ENCODE results near the gene POLR3K. TPM values are rescaled to one million over a fixed set of nuclear protein-coding genes. Genes with fewer than 3 reads are reported as not detected.

Gene POLR3K
- total RNA-seq, 1 experiment from 2014 or later: 22.7 TPM

DNA sequence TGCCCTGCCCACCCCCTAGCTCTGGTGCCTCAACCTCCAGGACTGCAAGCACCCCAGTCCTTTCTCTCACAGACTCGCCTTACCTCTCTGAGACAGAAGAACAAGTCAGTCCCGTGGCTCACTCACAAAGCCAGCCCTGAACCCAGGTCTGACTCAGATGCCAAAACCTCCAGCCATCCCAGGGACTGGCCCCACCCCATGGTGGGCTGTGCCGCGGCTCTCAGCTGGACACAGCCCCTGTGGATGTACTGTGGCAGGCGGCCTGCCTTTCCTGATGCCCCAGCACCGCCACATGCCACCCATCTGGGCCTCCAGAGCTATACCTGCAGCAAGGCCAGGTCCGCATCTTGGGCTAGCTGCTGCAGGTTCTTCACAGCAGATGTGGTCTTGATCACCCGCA, 44.4 kb upstream of the POLR3K start:
- Histone ChIP-seq H4K20me1 (ENCODE audit: insufficient read depth) (no peaks in the 10 kb centered on the region), H3K36me3 (ENCODE audit: control insufficient read depth in 1 of 2, insufficient read depth in 2 of 2, low read length in 2 of 2) (no peaks in the 10 kb centered on the region; a peak in 1 of 4 replicates), H3K4me3 (replicated peaks in 1 of 2; ENCODE audit: low read depth in 1 of 2, low read length in 2 of 2) (no peak overlapping the region), H3K9me3 (ENCODE audit: control insufficient read depth in 1 of 2, insufficient read depth in 1 of 2, low read depth in 1 of 2, low read length in 2 of 2) (no peaks in the 10 kb centered on the region), H3K79me2 (ENCODE audit: insufficient read depth, low read length) (no peaks in the 10 kb centered on the region), H3K4me2 (ENCODE audit: low read length) (no peak overlapping the region), H3K27me3 (ENCODE audit: insufficient read depth, low read length) (no peaks in the 10 kb centered on the region), H3K27ac (ENCODE audit: low read depth, low read length) (no peak overlapping the region), H3K9ac (ENCODE audit: low read length) (no peak overlapping the region), H3K9me2 (ENCODE audit: insufficient read depth) (no peaks in the 10 kb centered on the region), H3K4me1 (ENCODE audit: control insufficient read depth in 1 of 2, insufficient read depth in 2 of 2, low read length in 2 of 2) (no peaks in the 10 kb centered on the region), H2AFZ (ENCODE audit: low read depth, low read length, poor library complexity, severe bottlenecking) (no peak overlapping the region)
- DNase-seq (ENCODE audit: low read depth, low spot score): no peak
- ChIA-PET CTCF (interaction anchor here (1.9 to 2.1 kb wide), 4 partner anchors 9 to 264 kb away, joined by 5 to 29 read pairs (median 12); no protein-coding TSS in a partner anchor), POLR2A (no interaction called here), RAD21 (ENCODE audit: low non-redundant PET in 1 of 2, low total read pairs in 2 of 2, uncharacterized antibody in 2 of 2, unreplicated experiment in 2 of 2) (no interaction called here)
- BruUV-seq (replicated peaks): no TSS peak
- TF ChIP-seq, protein P1, sequence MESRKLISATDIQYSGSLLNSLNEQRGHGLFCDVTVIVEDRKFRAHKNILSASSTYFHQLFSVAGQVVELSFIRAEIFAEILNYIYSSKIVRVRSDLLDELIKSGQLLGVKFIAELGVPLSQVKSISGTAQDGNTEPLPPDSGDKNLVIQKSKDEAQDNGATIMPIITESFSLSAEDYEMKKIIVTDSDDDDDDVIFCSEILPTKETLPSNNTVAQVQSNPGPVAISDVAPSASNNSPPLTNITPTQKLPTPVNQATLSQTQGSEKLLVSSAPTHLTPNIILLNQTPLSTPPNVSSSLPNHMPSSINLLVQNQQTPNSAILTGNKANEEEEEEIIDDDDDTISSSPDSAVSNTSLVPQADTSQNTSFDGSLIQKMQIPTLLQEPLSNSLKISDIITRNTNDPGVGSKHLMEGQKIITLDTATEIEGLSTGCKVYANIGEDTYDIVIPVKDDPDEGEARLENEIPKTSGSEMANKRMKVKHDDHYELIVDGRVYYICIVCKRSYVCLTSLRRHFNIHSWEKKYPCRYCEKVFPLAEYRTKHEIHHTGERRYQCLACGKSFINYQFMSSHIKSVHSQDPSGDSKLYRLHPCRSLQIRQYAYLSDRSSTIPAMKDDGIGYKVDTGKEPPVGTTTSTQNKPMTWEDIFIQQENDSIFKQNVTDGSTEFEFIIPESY (IDR thresholded peaks at IDR 0.05; ENCODE audit: extremely low read depth, insufficient replicate concordance, low read length): no peak
- TF ChIP-seq REST (IDR thresholded peaks at IDR 0.05; ENCODE audit: low read depth): no peak
- TF ChIP-seq YY1 (IDR thresholded peaks at IDR 0.05; ENCODE audit: extremely low read depth, insufficient replicate concordance, low read depth, low read length): no peak
- TF ChIP-seq ZNF274 (IDR thresholded peaks at IDR 0.05; ENCODE audit: low read depth, low read length): no peak
- no peak for TF ChIP-seq ELF1 (IDR thresholded peaks at IDR 0.05; ENCODE audit: borderline replicate concordance, low read depth)
- TF ChIP-seq EZH2phosphoT487 (IDR thresholded peaks at IDR 0.05; ENCODE audit: borderline replicate concordance): no peak
- no peak for TF ChIP-seq SRF (IDR thresholded peaks at IDR 0.05; ENCODE audit: low read depth)
- no peak for TF ChIP-seq CEBPB (IDR thresholded peaks at IDR 0.05; ENCODE audit: low read depth)
- TF ChIP-seq CBX3 (IDR thresholded peaks at IDR 0.05; ENCODE audit: low read depth): no peak
- TF ChIP-seq RAD21 (IDR thresholded peaks at IDR 0.05; ENCODE audit: low read depth): no peak
- TF ChIP-seq POLR2A (IDR thresholded peaks at IDR 0.05; ENCODE audit: borderline replicate concordance, extremely low read depth, insufficient read depth, insufficient read length): no peak
- no peak for TF ChIP-seq POLR2AphosphoS5 (IDR thresholded peaks at IDR 0.05; ENCODE audit: low read depth, low read length)
- TF ChIP-seq CTCF (IDR thresholded peaks at IDR 0.05 in 2 of 3, conservative IDR thresholded peaks at IDR 0.05 in 1 of 3; ENCODE audit: borderline replicate concordance in 1 of 3, insufficient read depth in 1 of 3, low read depth in 2 of 3, low read length in 2 of 3): no peak
- TF ChIP-seq, protein P2, sequence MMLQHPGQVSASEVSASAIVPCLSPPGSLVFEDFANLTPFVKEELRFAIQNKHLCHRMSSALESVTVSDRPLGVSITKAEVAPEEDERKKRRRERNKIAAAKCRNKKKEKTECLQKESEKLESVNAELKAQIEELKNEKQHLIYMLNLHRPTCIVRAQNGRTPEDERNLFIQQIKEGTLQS (IDR thresholded peaks at IDR 0.05): no peak
- no peak for TF ChIP-seq EZH2 (IDR thresholded peaks at IDR 0.05)
- TF ChIP-seq FOSL1 (IDR thresholded peaks at IDR 0.05; ENCODE audit: low read depth): no peak
- ATAC-seq: no peak
- intact Hi-C loops (cut with micrococcal nuclease): loop anchor here (1.0 kb wide), 1 partner anchor 33 kb away; no protein-coding TSS in a partner anchor
